HCT116 (cell line): ENCODE measurements around the gene DCDC2. TPM values are rescaled to one million over a fixed set of nuclear protein-coding genes. Genes with fewer than 3 reads are reported as not detected.

Source experiments
- ATAC-seq: fragments of 200-7000 bp; cut with Tn5 transposase; 2 replicates; pipeline ENCODE4 v1.9.1; 2020; ENCODE audit warnings: mild to moderate bottlenecking, moderate library complexity
- BruUV-seq: library from RNA; stranded (reverse); fragments of 400-500 nt; replicated peaks from 2 replicates; lab custom pipeline; 2021; lab: Mats Ljungman, UMichigan
- CTCF ChIA-PET: fragments of 300-600 bp; sonication (Branson Sonifier 250); formaldehyde crosslinking; loops from one replicate; lab custom pipeline; 2021; ENCODE audit warnings: antibody characterized with exemption; lab: Charles Lee
- POLR2A ChIA-PET: fragments of 300-600, 350-600 bp; sonication (Branson Sonifier 250); formaldehyde crosslinking; loops from one replicate; lab custom pipeline; 2021; ENCODE audit warnings: antibody characterized with exemption; lab: Charles Lee
- RAD21 ChIA-PET, 2 experiments: fragments of 300-600 bp; sonication (Branson Sonifier 250); formaldehyde crosslinking; loops; one replicate each; lab custom pipeline; 2023; ENCODE audit warnings: low total read pairs in 2 of 2; ENCODE audit not compliant: uncharacterized antibody in 2 of 2, unreplicated experiment in 2 of 2, low non-redundant PET in 1 of 2; lab: Charles Lee
- DNase-seq: peaks from one replicate; pipeline ENCODE4 v3.0.0-alpha.2; 2010; ENCODE audit warnings: low read depth, low spot score
- H2AFZ ChIP-seq: fragments of 200-600 bp; shearing (Covaris generic), sonication (generic); 2 replicates; pipeline ENCODE4 v1.6.1; 2017; ENCODE audit warnings: low read depth, mixed run types, mixed read lengths, antibody characterized with exemption, low read length; ENCODE audit not compliant: poor library complexity, severe bottlenecking
- H3K27ac ChIP-seq: 2 replicates; pipeline ENCODE4 v1.5.1; 2012; ENCODE audit warnings: low read depth, low read length
- H3K27me3 ChIP-seq: fragments of 200-600 bp; sonication (generic); 2 replicates; pipeline ENCODE4 v1.6.1; 2016; ENCODE audit warnings: mixed run types, low read length, mixed read lengths; ENCODE audit not compliant: insufficient read depth
- H3K36me3 ChIP-seq, 2 experiments: fragments of 200-500 bp in 1 of 2; fragments of 200-600 bp in 1 of 2; sonication (Bioruptor generic) in 1 of 2; sonication (generic) in 1 of 2; 2 replicates each; pipeline versions ENCODE4 v1.5.1 to v1.6.1; 2014 to 2016; ENCODE audit warnings: low read length in 2 of 2, inconsistent platforms in 1 of 2, mixed read lengths in 1 of 2, mixed run types in 1 of 2; ENCODE audit not compliant: insufficient read depth in 2 of 2, control insufficient read depth in 1 of 2
- H3K4me1 ChIP-seq, 2 experiments: fragments of 200-600 bp in 1 of 2; sonication (generic) in 1 of 2; 2 replicates each; pipeline versions ENCODE4 v1.5.1 to v1.6.1; 2012 to 2017; ENCODE audit warnings: low read length in 2 of 2, inconsistent platforms in 1 of 2, mild to moderate bottlenecking in 1 of 2, mixed read lengths in 1 of 2, mixed run types in 1 of 2, moderate library complexity in 1 of 2; ENCODE audit not compliant: insufficient read depth in 2 of 2, control insufficient read depth in 1 of 2
- H3K4me2 ChIP-seq: fragments of 200-600 bp; sonication (generic); 2 replicates; pipeline ENCODE4 v1.6.1; 2017; ENCODE audit warnings: mixed run types, low read length, mixed read lengths
- H3K4me3 ChIP-seq, 2 experiments: fragments of 200-600 bp in 1 of 2; sonication (generic) in 1 of 2; replicated peaks in 1 of 2; 2 replicates each; pipeline ENCODE4 v1.5.1; 2011 to 2016; ENCODE audit warnings: low read length in 2 of 2, control low read depth in 1 of 2, low read depth in 1 of 2, mild to moderate bottlenecking in 1 of 2, mixed read lengths in 1 of 2, mixed run types in 1 of 2
- H3K79me2 ChIP-seq: fragments of 200-600 bp; sonication (generic); 2 replicates; pipeline ENCODE4 v1.6.1; 2017; ENCODE audit warnings: mild to moderate bottlenecking, mixed run types, low read length, moderate library complexity, mixed read lengths; ENCODE audit not compliant: insufficient read depth
- H3K9ac ChIP-seq: fragments of 200-600 bp; sonication (generic); 2 replicates; pipeline ENCODE4 v1.6.1; 2016; ENCODE audit warnings: low read length, mixed read lengths
- H3K9me2 ChIP-seq: fragments of 200-600 bp; sonication (generic), shearing (Covaris generic); 2 replicates; pipeline ENCODE4 v1.6.1; 2017; ENCODE audit warnings: mixed run types, mild to moderate bottlenecking, moderate library complexity; ENCODE audit not compliant: insufficient read depth
- H3K9me3 ChIP-seq, 2 experiments: fragments of 200-500 bp in 1 of 2; fragments of 200-600 bp in 1 of 2; sonication (Bioruptor generic) in 1 of 2; sonication (generic) in 1 of 2; 2 replicates each; pipeline ENCODE4 v1.6.1; 2014 to 2017; ENCODE audit warnings: low read length in 2 of 2, mixed read lengths in 2 of 2, inconsistent platforms in 1 of 2, low read depth in 1 of 2, mild to moderate bottlenecking in 1 of 2, mixed run types in 1 of 2, moderate library complexity in 1 of 2; ENCODE audit not compliant: control insufficient read depth in 1 of 2, insufficient read depth in 1 of 2
- H4K20me1 ChIP-seq: fragments of 200-600 bp; sonication (generic), shearing (Covaris generic); 2 replicates; pipeline ENCODE4 v1.6.1; 2017; ENCODE audit warnings: mixed run types, mild to moderate bottlenecking, moderate library complexity; ENCODE audit not compliant: insufficient read depth
- ATF3 ChIP-seq: IDR thresholded peaks from 2 replicates; pipeline ENCODE4 v1.6.1; 2012
- CBX3 ChIP-seq: IDR thresholded peaks from 2 replicates; pipeline ENCODE4 v1.6.1; 2012; ENCODE audit warnings: low read depth
- CTCF ChIP-seq, 3 experiments: fragments of 200-600 bp in 1 of 3; sonication (generic) in 1 of 3; IDR thresholded peaks in 2 of 3; conservative IDR thresholded peaks in 1 of 3; 2 replicates each; pipeline ENCODE4 v1.5.1; 2012 to 2017; ENCODE audit warnings: low read depth in 2 of 3, low read length in 2 of 3, antibody characterized with exemption in 1 of 3, borderline replicate concordance in 1 of 3, control low read depth in 1 of 3, mild to moderate bottlenecking in 1 of 3, mixed read lengths in 1 of 3, mixed run types in 1 of 3, moderate library complexity in 1 of 3; ENCODE audit not compliant: insufficient read depth in 1 of 3
- EGR1 ChIP-seq: IDR thresholded peaks from 2 replicates; pipeline ENCODE4 v1.6.1; 2012; ENCODE audit warnings: low read depth
- EZH2 ChIP-seq: fragments of 200-600 bp; sonication (generic); IDR thresholded peaks from 2 replicates; pipeline ENCODE4 v1.6.1; 2017; ENCODE audit warnings: antibody characterized with exemption, mixed run types
- FOSL1 ChIP-seq: IDR thresholded peaks from 2 replicates; pipeline ENCODE4 v1.6.1; 2012; ENCODE audit warnings: low read depth
- REST ChIP-seq: IDR thresholded peaks from 2 replicates; pipeline ENCODE4 v1.6.1; 2012; ENCODE audit warnings: low read depth
- SP1 ChIP-seq: IDR thresholded peaks from 2 replicates; pipeline ENCODE4 v1.6.1; 2012; ENCODE audit warnings: low read depth
- SRF ChIP-seq: IDR thresholded peaks from 2 replicates; pipeline ENCODE4 v1.6.1; 2012; ENCODE audit warnings: low read depth
- TCF7L2 ChIP-seq: IDR thresholded peaks from 2 replicates; pipeline ENCODE4 v1.7.0; 2011; ENCODE audit warnings: borderline replicate concordance, inconsistent platforms; ENCODE audit not compliant: insufficient read depth, insufficient read length; ENCODE audit errors: extremely low read depth
- YY1 ChIP-seq: IDR thresholded peaks from 2 replicates; pipeline ENCODE4 v1.6.1; 2011; ENCODE audit warnings: low read length, low read depth, moderate library complexity, mild to moderate bottlenecking; ENCODE audit not compliant: insufficient replicate concordance; ENCODE audit errors: extremely low read depth
- ZFX ChIP-seq: fragments of 450-650 bp; IDR thresholded peaks from 2 replicates; pipeline ENCODE4 v1.6.1; 2017
- ZNF274 ChIP-seq: fragments of 200-500 bp; sonication (Bioruptor generic); IDR thresholded peaks from 2 replicates; pipeline ENCODE4 v1.6.1; 2014; ENCODE audit warnings: mild to moderate bottlenecking, low read depth, low read length, inconsistent platforms
- intact Hi-C: fragments of 100-400 bp; cut with micrococcal nuclease; formaldehyde crosslinking; loops from 2 replicates; pipeline ENCODE4 v1.10.0; 2022
- total RNA-seq: library from RNA; stranded (reverse); gene quantifications from one replicate; pipeline ENCODE4 v1.2.1, GENCODE V29; 2021; ENCODE audit not compliant: unreplicated experiment
- TF ChIP-seq, protein P1 (sequence below): IDR thresholded peaks from 2 replicates; pipeline ENCODE4 v1.6.1; 2012

Gene DCDC2
- total RNA-seq, 1 experiment from 2014 or later = 0.17 TPM

DNA sequence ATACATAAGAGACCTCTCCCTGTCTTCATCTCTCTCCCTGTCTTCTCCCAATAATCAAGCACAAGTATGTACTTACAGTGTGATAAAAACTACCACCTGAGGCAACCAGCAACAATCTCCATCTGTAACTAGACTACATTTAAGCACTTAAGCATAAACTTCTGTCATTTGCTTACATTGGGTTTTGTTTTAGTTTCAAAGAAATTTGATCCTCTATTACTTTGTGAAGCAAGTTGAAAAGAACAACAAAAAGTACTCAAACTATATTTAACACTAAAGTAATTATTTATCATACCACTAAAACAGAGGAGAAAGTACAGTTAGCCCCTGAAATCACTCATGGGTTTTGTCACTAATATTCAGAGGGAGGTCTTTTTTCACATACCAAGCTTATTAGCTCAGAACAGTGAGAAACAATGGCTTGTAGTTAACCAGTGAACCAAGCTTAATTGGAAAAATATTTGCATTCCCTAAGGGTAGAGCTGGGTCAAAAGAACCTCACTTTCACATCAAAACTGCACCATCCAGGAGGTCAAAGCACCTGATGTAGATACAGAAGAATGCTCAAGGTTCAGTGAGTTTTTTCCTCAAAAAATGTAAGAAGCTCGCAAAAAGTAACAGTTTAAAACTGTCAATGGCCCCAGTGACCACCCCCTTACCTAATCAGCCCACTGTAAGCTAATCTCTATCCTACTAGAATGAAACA is 34.1 kb downstream of the DCDC2 start:
- BruUV-seq = no TSS peak
- H3K4me1 ChIP-seq = no peaks in the 10 kb centered on the region
- H3K9ac ChIP-seq = no peak overlapping the region
- intact Hi-C loops = no loop called here
- CTCF ChIA-PET = interaction anchor here (0.8 kb wide), 1 partner anchor 36 kb away, joined by 3 read pairs; no protein-coding TSS in a partner anchor
- no peaks in the 10 kb centered on the region for H3K36me3 ChIP-seq
- no peak overlapping the region for H3K4me2 ChIP-seq
- RAD21 ChIA-PET = no interaction called here
- no peaks in the 10 kb centered on the region for H3K27me3 ChIP-seq
- ATAC-seq = no peak
- no peaks in the 10 kb centered on the region for H3K9me2 ChIP-seq
- H4K20me1 ChIP-seq = no peaks in the 10 kb centered on the region
- no peak overlapping the region for H3K27ac ChIP-seq
- no peak overlapping the region for H3K4me3 ChIP-seq
- TF ChIP-seq ZFX (no peak), EGR1 (no peak), ATF3 (no peak), EZH2 (no peak), CBX3 (no peak), SRF (no peak), TCF7L2 (no peak)
- H3K79me2 ChIP-seq = no peaks in the 10 kb centered on the region
- POLR2A ChIA-PET = no interaction called here
- no peak overlapping the region for H2AFZ ChIP-seq
- H3K9me3 ChIP-seq = no peaks in the 10 kb centered on the region
- DNase-seq = no peak

DNA sequence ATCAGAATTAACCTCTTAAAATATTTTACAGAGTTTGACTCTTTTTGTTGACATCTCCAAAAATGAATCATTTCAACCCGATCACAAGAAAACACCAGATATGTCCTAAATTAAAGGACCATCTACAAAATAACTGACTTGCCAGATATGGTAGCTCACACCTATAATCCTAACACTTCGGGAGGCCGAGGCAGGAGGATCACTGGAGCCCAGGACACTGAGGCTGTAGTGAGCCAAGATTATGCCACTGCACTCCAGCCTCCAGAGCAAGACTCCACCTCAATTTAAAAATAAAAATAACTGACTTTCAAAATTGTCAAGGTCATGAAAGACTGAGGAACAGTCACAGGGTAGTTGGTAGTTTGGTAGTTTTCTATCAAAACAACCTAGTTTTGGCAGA is 34.9 kb downstream of the DCDC2 start:
- H3K36me3 ChIP-seq = no peaks in the 10 kb centered on the region
- RAD21 ChIA-PET = no interaction called here
- intact Hi-C loops = no loop called here
- H3K27ac ChIP-seq = no peak overlapping the region
- H2AFZ ChIP-seq = no peak overlapping the region
- POLR2A ChIA-PET = no interaction called here
- H3K27me3 ChIP-seq = no peaks in the 10 kb centered on the region
- H3K4me2 ChIP-seq = no peak overlapping the region
- no peaks in the 10 kb centered on the region for H3K9me3 ChIP-seq
- CTCF ChIA-PET = no interaction called here
- H3K4me3 ChIP-seq = no peak overlapping the region
- H3K9ac ChIP-seq = no peak overlapping the region
- DNase-seq = no peak
- H3K9me2 ChIP-seq = no peaks in the 10 kb centered on the region
- no peaks in the 10 kb centered on the region for H3K4me1 ChIP-seq
- no peak for ATAC-seq
- H3K79me2 ChIP-seq = no peaks in the 10 kb centered on the region
- no TSS peak for BruUV-seq
- no peaks in the 10 kb centered on the region for H4K20me1 ChIP-seq
- TF ChIP-seq ZFX = no peak
- TF ChIP-seq ZNF274 = no peak
- TF ChIP-seq, protein P1, sequence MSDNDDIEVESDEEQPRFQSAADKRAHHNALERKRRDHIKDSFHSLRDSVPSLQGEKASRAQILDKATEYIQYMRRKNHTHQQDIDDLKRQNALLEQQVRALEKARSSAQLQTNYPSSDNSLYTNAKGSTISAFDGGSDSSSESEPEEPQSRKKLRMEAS = no peak
- no peak for TF ChIP-seq CTCF (IDR thresholded peaks at IDR 0.05 in 2 of 3, conservative IDR thresholded peaks at IDR 0.05 in 1 of 3; ENCODE audit: borderline replicate concordance in 1 of 3, insufficient read depth in 1 of 3, low read depth in 2 of 3, low read length in 2 of 3)
- TF ChIP-seq SP1 = no peak
- TF ChIP-seq YY1 = no peak
- TF ChIP-seq FOSL1 = no peak
- no peak for TF ChIP-seq REST
